ENCODE measurements around the gene TBC1D14.

The TBC1D14 gene

DNA sequence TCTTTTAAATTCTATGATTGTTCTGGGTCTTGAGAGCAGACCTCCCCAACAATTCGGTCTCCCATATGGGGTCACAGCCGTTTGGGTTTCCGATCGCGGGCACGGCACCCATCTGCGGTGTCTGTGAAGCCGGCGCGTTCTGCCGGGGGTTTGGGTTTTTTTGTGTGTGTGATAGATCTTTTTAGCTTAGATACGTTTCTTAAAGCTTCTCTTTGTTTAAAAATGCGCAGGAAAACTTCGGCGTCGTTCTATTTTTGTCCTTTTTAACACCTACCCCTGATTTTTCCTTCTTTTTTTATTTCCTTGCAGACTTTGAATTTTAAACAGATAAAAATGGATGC, 34.2 kb downstream of the TBC1D14 start:
- no peak for TF ChIP-seq EZH2phosphoT487 (IDR thresholded peaks at IDR 0.05; ENCODE audit: borderline replicate concordance)
- H2AFZ ChIP-seq (ENCODE audit: low read length): no peak overlapping the region
- H3K36me3 ChIP-seq (ENCODE audit: insufficient read depth, low read length): no peaks in the 10 kb centered on the region
- no peak overlapping the region for H3K4me2 ChIP-seq (ENCODE audit: low read depth, low read length, poor library complexity, severe bottlenecking)
- no peak overlapping the region for H3K9ac ChIP-seq (ENCODE audit: low read depth, low read length, poor library complexity, severe bottlenecking)
- H3K4me1 ChIP-seq (ENCODE audit: insufficient read depth, low read length, poor library complexity, severe bottlenecking): peaks cover 22% of the 10 kb centered on the region
- peaks cover 6% of the 10 kb centered on the region; the same call in 1 of the 2 replicates for H3K79me2 ChIP-seq (ENCODE audit: insufficient read depth, low read length)
- H3F3A ChIP-seq (ENCODE audit: low read depth): no peaks in the 10 kb centered on the region
- peaks cover 2% of the 10 kb centered on the region for H4K20me1 ChIP-seq (ENCODE audit: insufficient read depth, low read length, poor library complexity, severe bottlenecking)
- no peaks in the 10 kb centered on the region for H3K27me3 ChIP-seq (ENCODE audit: insufficient read depth, low read length, poor library complexity, severe bottlenecking)
- no peaks in the 10 kb centered on the region for H3K9me3 ChIP-seq (ENCODE audit: insufficient read depth, low read depth, low read length)
- no peaks in the 10 kb centered on the region for H3K9me2 ChIP-seq (replicated peaks; ENCODE audit: low read depth, low read length)
- H3K4me3 ChIP-seq (ENCODE audit: low read length, poor library complexity, severe bottlenecking): no peak overlapping the region

DNA sequence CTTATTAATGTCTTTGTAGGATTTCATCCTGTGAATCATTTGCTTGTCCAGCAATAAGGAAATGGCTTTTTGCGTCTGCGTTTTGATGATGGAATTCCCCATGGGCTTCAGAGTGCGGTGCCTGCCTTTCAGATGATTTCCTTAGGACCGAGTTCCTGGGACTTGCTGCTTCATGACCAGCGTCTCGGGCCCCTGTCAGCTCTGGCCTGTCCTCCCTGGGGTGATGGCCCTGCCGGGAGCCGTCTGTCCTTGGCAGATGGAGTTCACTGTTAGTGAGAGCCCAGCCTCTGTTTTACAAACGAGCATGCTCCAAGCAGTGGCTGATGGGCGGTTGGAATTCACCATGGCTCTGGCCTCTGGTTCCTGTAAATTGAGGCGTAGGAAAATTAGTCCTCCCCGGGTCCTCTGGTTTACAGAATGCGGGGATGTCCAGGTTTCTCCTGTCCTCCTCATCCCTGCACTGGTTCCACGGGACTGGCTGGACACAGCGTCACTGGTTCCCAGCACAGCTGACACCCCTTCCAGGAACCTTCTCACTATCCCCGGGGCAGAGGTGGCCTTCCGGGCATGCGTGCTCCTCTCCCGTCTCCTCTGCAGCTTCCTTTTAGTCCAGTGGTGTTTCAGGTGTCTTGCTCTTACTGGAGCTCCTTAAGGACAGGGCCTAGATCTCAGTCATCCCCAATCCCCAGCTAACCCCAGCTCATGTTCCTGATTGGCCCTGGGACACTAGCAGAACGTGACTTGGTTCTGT, 34.9 kb downstream of the TBC1D14 start:
- Histone ChIP-seq H3K9me3 (ENCODE audit: insufficient read depth, low read depth, low read length) (no peaks in the 10 kb centered on the region), H4K20me1 (ENCODE audit: insufficient read depth, low read length, poor library complexity, severe bottlenecking) (peaks cover 2% of the 10 kb centered on the region), H3K4me3 (ENCODE audit: low read length, poor library complexity, severe bottlenecking) (no peak overlapping the region), H3K36me3 (ENCODE audit: insufficient read depth, low read length) (no peaks in the 10 kb centered on the region), H3K9ac (ENCODE audit: low read depth, low read length, poor library complexity, severe bottlenecking) (no peak overlapping the region), H3F3A (ENCODE audit: low read depth) (no peaks in the 10 kb centered on the region), H3K27me3 (ENCODE audit: insufficient read depth, low read length, poor library complexity, severe bottlenecking) (no peaks in the 10 kb centered on the region), H3K4me1 (ENCODE audit: insufficient read depth, low read length, poor library complexity, severe bottlenecking) (peaks cover 21% of the 10 kb centered on the region), H3K4me2 (ENCODE audit: low read depth, low read length, poor library complexity, severe bottlenecking) (no peak overlapping the region), H3K9me2 (replicated peaks; ENCODE audit: low read depth, low read length) (no peaks in the 10 kb centered on the region), H2AFZ (ENCODE audit: low read length) (no peak overlapping the region), H3K79me2 (ENCODE audit: insufficient read depth, low read length) (peaks cover 6% of the 10 kb centered on the region; the same call in 1 of the 2 replicates)
- TF ChIP-seq EZH2phosphoT487 (IDR thresholded peaks at IDR 0.05; ENCODE audit: borderline replicate concordance): no peak
- TF ChIP-seq, protein P1, sequence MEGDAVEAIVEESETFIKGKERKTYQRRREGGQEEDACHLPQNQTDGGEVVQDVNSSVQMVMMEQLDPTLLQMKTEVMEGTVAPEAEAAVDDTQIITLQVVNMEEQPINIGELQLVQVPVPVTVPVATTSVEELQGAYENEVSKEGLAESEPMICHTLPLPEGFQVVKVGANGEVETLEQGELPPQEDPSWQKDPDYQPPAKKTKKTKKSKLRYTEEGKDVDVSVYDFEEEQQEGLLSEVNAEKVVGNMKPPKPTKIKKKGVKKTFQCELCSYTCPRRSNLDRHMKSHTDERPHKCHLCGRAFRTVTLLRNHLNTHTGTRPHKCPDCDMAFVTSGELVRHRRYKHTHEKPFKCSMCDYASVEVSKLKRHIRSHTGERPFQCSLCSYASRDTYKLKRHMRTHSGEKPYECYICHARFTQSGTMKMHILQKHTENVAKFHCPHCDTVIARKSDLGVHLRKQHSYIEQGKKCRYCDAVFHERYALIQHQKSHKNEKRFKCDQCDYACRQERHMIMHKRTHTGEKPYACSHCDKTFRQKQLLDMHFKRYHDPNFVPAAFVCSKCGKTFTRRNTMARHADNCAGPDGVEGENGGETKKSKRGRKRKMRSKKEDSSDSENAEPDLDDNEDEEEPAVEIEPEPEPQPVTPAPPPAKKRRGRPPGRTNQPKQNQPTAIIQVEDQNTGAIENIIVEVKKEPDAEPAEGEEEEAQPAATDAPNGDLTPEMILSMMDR (conservative IDR thresholded peaks at IDR 0.05; ENCODE audit: low read length): no peak

DNA sequence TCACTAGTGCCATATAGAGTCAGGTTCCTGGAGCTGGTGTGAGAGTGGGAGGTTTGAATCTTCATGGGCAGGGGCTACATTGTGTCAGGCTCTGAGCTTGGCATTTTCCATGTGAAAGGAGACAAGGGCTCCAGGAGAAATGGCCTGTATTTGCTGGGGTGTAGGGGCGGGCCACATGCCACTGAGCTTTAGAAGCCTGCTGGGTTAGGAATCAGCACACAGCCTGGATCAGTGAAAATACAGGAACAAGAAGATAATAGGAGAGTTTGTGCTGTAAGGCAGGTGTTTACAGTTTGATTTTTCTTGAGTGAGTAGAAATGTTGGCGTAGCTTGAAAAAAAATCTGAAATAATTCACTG, 35.4 kb downstream of the TBC1D14 start:
- no peaks in the 10 kb centered on the region for H3K27me3 ChIP-seq (ENCODE audit: insufficient read depth, low read length, poor library complexity, severe bottlenecking)
- peaks cover 2% of the 10 kb centered on the region for H4K20me1 ChIP-seq (ENCODE audit: insufficient read depth, low read length, poor library complexity, severe bottlenecking)
- no peak overlapping the region for H2AFZ ChIP-seq (ENCODE audit: low read length)
- TF ChIP-seq, protein P1 (conservative IDR thresholded peaks at IDR 0.05; ENCODE audit: low read length): no peak
- no peak for TF ChIP-seq EZH2phosphoT487 (IDR thresholded peaks at IDR 0.05; ENCODE audit: borderline replicate concordance)
- H3K4me3 ChIP-seq (ENCODE audit: low read length, poor library complexity, severe bottlenecking): no peak overlapping the region
- H3K4me2 ChIP-seq (ENCODE audit: low read depth, low read length, poor library complexity, severe bottlenecking): no peak overlapping the region
- H3K79me2 ChIP-seq (ENCODE audit: insufficient read depth, low read length): peaks cover 6% of the 10 kb centered on the region; the same call in 1 of the 2 replicates
- H3F3A ChIP-seq (ENCODE audit: low read depth): no peaks in the 10 kb centered on the region
- H3K9ac ChIP-seq (ENCODE audit: low read depth, low read length, poor library complexity, severe bottlenecking): no peak overlapping the region
- peaks cover 17% of the 10 kb centered on the region for H3K4me1 ChIP-seq (ENCODE audit: insufficient read depth, low read length, poor library complexity, severe bottlenecking)
- no peaks in the 10 kb centered on the region for H3K9me3 ChIP-seq (ENCODE audit: insufficient read depth, low read depth, low read length)
- H3K9me2 ChIP-seq (replicated peaks; ENCODE audit: low read depth, low read length): no peaks in the 10 kb centered on the region
- no peaks in the 10 kb centered on the region for H3K36me3 ChIP-seq (ENCODE audit: insufficient read depth, low read length)

DNA sequence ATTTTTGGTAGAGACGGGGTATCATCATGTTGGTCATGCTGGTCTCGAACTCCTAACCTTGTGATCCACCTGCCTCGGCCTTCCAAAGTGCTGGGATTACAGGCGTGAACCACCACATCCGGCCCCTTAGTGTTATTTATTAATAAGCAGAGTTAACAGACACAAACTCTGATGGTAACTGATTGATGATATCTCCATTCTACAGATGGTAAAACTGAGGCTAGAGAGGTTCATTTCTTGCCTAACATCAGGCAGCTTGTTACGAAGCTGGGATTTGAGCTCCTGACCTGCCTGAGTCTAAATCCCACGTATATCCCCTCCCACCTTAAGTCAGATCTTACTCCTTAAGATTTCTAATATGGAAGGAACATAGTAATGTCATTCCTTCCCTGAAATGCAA, 36.9 kb downstream of the TBC1D14 start:
- no peak overlapping the region for H3K4me2 ChIP-seq (ENCODE audit: low read depth, low read length, poor library complexity, severe bottlenecking)
- H3F3A ChIP-seq (ENCODE audit: low read depth): no peaks in the 10 kb centered on the region
- no peaks in the 10 kb centered on the region for H3K36me3 ChIP-seq (ENCODE audit: insufficient read depth, low read length)
- H3K9me3 ChIP-seq (ENCODE audit: insufficient read depth, low read depth, low read length): no peaks in the 10 kb centered on the region
- no peak overlapping the region for H3K4me3 ChIP-seq (ENCODE audit: low read length, poor library complexity, severe bottlenecking)
- no peak overlapping the region for H3K9ac ChIP-seq (ENCODE audit: low read depth, low read length, poor library complexity, severe bottlenecking)
- H4K20me1 ChIP-seq (ENCODE audit: insufficient read depth, low read length, poor library complexity, severe bottlenecking): peaks cover 2% of the 10 kb centered on the region
- no peak overlapping the region for H2AFZ ChIP-seq (ENCODE audit: low read length)
- peaks cover 15% of the 10 kb centered on the region for H3K4me1 ChIP-seq (ENCODE audit: insufficient read depth, low read length, poor library complexity, severe bottlenecking)
- TF ChIP-seq, protein P1 (conservative IDR thresholded peaks at IDR 0.05; ENCODE audit: low read length): no peak
- no peak for TF ChIP-seq EZH2phosphoT487 (IDR thresholded peaks at IDR 0.05; ENCODE audit: borderline replicate concordance)
- no peaks in the 10 kb centered on the region for H3K27me3 ChIP-seq (ENCODE audit: insufficient read depth, low read length, poor library complexity, severe bottlenecking)
- no peaks in the 10 kb centered on the region for H3K9me2 ChIP-seq (replicated peaks; ENCODE audit: low read depth, low read length)
- H3K79me2 ChIP-seq (ENCODE audit: insufficient read depth, low read length): peaks cover 8% of the 10 kb centered on the region; the same call in 1 of the 2 replicates

Data from Loucy (cell line).